Measurements from ENCODE around the gene CYB561.

Gene CYB561

DNA sequence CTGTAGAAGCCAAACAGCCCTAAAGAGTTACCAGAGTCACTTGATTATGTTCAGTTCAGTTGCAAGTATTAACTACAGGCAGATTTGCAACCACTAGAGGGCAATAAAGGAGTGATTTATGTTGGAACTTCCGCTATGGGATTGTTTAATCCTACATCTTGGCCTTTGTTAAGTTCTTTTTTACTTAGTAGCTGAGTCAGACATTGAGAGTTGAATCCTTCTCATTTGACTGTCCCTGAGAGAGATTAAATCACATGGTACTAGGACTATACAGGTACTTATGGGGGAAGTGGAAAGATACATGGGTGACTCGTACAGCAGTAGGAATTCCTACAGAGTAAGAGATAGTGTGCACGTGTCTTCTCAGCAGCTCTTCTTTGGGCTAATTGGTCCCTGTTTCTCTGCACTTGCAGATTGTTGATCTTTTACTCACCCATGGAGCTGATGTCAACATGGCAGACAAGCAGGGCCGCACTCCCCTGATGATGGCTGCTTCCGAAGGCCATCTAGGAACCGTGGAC lies 40.3 kb downstream of the CYB561 start (continued):
- TF ChIP-seq ZNF366 (tag by site-specific recombination; conservative IDR thresholded peaks at IDR 0.05) = no peak
- no peak for TF ChIP-seq YY2 (tag by site-specific recombination; IDR thresholded peaks at IDR 0.05)
- TF ChIP-seq ZFHX2 (tag by site-specific recombination; conservative IDR thresholded peaks at IDR 0.05) = no peak
- no peak for TF ChIP-seq MYNN (tag by site-specific recombination; IDR thresholded peaks at IDR 0.05; ENCODE audit: borderline replicate concordance)
- no peak for TF ChIP-seq ZNF146 (tag by site-specific recombination; IDR thresholded peaks at IDR 0.05)
- no peak for TF ChIP-seq ZNF624 (tag by site-specific recombination; IDR thresholded peaks at IDR 0.05)
- TF ChIP-seq ZNF777 (tag by site-specific recombination; IDR thresholded peaks at IDR 0.05; ENCODE audit: borderline replicate concordance) = no peak

DNA sequence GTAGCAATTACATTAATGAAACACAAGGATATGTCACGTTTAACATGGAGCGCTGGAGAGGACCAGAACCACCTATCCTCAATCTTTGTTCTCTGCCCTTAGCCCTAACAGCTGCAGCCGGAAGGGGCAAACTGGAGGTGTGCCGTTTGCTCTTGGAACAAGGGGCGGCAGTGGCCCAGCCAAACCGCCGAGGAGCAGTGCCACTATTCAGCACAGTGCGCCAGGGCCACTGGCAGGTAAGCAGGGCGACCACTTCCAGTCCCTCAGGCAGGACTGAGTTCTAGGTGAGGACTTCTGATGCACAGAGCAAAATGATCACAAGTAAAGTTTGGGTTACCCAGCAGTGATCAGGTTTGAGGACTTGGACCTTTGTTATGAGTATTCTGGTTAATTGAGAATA lies 41.1 kb downstream of the CYB561 start:
- ChIA-PET CTCF (interaction anchor here (0.6 to 4.4 kb wide), 5 partner anchors 9 to 410 kb away, joined by 3 to 48 read pairs (median 6); no protein-coding TSS in a partner anchor), POLR2A (no interaction called here)
- Histone ChIP-seq H3K36me3 (ENCODE audit: control insufficient read depth in 2 of 2, insufficient read depth in 1 of 2, low read length in 2 of 2) (peaks cover 5 to 19% of the 10 kb centered on the region in 2 experiments; a peak in 2 of 3 replicates), H3K4me1 (ENCODE audit: control insufficient read depth, insufficient read depth, low read length) (no peaks in the 10 kb centered on the region), H3K27ac (ENCODE audit: extremely low read depth, low read depth, low read length) (no peak overlapping the region), H3K9me3 (ENCODE audit: control insufficient read depth, insufficient read depth, low read depth, low read length) (no peaks in the 10 kb centered on the region), H3K4me3 (ENCODE audit: low read depth, low read length) (no peak overlapping the region)
- TF ChIP-seq ZNF561 (tag by site-specific recombination; IDR thresholded peaks at IDR 0.05; ENCODE audit: borderline replicate concordance) (no peak), OVOL3 (tag by site-specific recombination; IDR thresholded peaks at IDR 0.05) (no peak), ZNF596 (tag by site-specific recombination; IDR thresholded peaks at IDR 0.05) (no peak)
- TF ChIP-seq, protein P1, sequence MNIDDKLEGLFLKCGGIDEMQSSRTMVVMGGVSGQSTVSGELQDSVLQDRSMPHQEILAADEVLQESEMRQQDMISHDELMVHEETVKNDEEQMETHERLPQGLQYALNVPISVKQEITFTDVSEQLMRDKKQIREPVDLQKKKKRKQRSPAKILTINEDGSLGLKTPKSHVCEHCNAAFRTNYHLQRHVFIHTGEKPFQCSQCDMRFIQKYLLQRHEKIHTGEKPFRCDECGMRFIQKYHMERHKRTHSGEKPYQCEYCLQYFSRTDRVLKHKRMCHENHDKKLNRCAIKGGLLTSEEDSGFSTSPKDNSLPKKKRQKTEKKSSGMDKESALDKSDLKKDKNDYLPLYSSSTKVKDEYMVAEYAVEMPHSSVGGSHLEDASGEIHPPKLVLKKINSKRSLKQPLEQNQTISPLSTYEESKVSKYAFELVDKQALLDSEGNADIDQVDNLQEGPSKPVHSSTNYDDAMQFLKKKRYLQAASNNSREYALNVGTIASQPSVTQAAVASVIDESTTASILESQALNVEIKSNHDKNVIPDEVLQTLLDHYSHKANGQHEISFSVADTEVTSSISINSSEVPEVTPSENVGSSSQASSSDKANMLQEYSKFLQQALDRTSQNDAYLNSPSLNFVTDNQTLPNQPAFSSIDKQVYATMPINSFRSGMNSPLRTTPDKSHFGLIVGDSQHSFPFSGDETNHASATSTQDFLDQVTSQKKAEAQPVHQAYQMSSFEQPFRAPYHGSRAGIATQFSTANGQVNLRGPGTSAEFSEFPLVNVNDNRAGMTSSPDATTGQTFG (tag by site-specific recombination; IDR thresholded peaks at IDR 0.05; ENCODE audit: borderline replicate concordance) = no peak

DNA sequence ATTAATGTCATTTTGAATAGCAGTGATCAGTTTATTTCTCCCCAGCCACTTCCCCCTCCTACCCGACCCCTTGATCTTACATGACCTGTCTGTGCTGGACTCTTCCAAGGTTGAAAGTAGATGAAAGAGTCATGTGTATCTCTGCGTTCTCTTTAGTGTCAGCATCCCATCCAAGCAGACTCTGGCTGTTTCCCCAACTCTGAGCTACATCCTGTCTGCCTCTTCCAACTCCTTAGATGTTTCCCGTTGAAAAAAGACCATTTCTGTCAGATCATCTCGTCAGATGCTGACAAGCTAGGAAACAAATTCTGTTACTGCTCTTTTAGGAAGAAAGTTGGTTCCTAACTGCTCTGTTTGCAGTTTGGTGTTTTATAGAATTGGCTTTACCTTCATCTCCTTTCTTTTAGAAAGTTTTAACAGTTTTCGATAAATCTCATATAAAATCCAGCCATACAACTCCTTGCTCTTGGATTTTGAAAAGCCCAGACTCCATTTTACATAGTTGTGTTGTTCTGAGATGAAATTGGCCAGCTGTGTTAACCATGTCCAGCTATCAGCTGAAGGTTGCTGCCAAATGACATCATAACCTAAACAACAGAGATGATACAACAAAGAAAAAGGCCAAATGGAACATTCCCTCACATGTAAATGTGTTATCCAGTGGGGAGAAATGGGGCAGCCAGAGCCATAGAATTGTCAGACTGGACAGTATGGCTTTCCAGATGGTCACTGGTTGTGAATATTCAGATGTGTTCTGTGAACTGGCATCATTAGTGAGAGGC lies 43.5 kb downstream of the CYB561 start:
- Histone ChIP-seq H3K4me3 (ENCODE audit: low read depth, low read length) (no peak overlapping the region), H3K4me1 (ENCODE audit: control insufficient read depth, insufficient read depth, low read length) (no peaks in the 10 kb centered on the region), H3K36me3 (ENCODE audit: control insufficient read depth in 2 of 2, insufficient read depth in 1 of 2, low read length in 2 of 2) (peaks cover 0 to 18% of the 10 kb centered on the region in 2 experiments; a peak in 1 of 3 replicates), H3K27ac (ENCODE audit: extremely low read depth, low read depth, low read length) (no peak overlapping the region), H3K9me3 (ENCODE audit: control insufficient read depth, insufficient read depth, low read depth, low read length) (no peaks in the 10 kb centered on the region)
- ChIA-PET POLR2A (no interaction called here), CTCF (interaction anchor here (0.9 kb wide), 1 partner anchor 209 kb away, joined by 4 read pairs; no protein-coding TSS in a partner anchor)
- TF ChIP-seq, protein P2, sequence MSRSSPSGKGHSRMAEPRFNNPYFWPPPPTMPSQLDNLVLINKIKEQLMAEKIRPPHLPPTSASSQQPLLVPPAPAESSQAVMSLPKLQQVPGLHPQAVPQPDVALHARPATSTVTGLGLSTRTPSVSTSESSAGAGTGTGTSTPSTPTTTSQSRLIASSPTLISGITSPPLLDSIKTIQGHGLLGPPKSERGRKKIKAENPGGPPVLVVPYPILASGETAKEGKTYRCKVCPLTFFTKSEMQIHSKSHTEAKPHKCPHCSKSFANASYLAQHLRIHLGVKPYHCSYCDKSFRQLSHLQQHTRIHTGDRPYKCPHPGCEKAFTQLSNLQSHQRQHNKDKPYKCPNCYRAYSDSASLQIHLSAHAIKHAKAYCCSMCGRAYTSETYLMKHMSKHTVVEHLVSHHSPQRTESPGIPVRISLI (tag by site-specific recombination; IDR thresholded peaks at IDR 0.05) = no peak
- TF ChIP-seq ZNF292 (tag by site-specific recombination; IDR thresholded peaks at IDR 0.05; ENCODE audit: borderline replicate concordance, low read depth) = no peak
- TF ChIP-seq ZNF843 (tag by site-specific recombination; IDR thresholded peaks at IDR 0.05) = no peak
- no peak for TF ChIP-seq OSR2 (tag by site-specific recombination; IDR thresholded peaks at IDR 0.05)
- no peak for TF ChIP-seq ZNF501 (tag by site-specific recombination; IDR thresholded peaks at IDR 0.05)
- no peak for TF ChIP-seq KLF7 (tag by site-specific recombination; IDR thresholded peaks at IDR 0.05; ENCODE audit: borderline replicate concordance)
- no peak for TF ChIP-seq ZNF529 (tag by site-specific recombination; IDR thresholded peaks at IDR 0.05; ENCODE audit: insufficient replicate concordance)
- no peak for TF ChIP-seq ZNF341 (tag by site-specific recombination; IDR thresholded peaks at IDR 0.05; ENCODE audit: low read depth)
- no peak for TF ChIP-seq ZNF426 (tag by site-specific recombination; IDR thresholded peaks at IDR 0.05)
- no peak for TF ChIP-seq SP2 (tag by site-specific recombination; IDR thresholded peaks at IDR 0.05)
- TF ChIP-seq, protein P3, sequence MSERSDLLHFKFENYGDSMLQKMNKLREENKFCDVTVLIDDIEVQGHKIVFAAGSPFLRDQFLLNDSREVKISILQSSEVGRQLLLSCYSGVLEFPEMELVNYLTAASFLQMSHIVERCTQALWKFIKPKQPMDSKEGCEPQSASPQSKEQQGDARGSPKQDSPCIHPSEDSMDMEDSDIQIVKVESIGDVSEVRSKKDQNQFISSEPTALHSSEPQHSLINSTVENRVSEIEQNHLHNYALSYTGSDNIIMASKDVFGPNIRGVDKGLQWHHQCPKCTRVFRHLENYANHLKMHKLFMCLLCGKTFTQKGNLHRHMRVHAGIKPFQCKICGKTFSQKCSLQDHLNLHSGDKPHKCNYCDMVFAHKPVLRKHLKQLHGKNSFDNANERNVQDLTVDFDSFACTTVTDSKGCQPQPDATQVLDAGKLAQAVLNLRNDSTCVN (tag by site-specific recombination; optimal IDR thresholded peaks at IDR 0.05) = no peak
- peak; percentile 58 for TF ChIP-seq ZNF133 (tag by site-specific recombination; IDR thresholded peaks at IDR 0.05)
- TF ChIP-seq, protein P4, sequence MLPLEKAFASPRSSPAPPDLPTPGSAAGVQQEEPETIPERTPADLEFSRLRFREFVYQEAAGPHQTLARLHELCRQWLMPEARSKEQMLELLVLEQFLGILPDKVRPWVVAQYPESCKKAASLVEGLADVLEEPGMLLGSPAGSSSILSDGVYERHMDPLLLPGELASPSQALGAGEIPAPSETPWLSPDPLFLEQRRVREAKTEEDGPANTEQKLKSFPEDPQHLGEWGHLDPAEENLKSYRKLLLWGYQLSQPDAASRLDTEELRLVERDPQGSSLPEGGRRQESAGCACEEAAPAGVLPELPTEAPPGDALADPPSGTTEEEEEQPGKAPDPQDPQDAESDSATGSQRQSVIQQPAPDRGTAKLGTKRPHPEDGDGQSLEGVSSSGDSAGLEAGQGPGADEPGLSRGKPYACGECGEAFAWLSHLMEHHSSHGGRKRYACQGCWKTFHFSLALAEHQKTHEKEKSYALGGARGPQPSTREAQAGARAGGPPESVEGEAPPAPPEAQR (tag by site-specific recombination; IDR thresholded peaks at IDR 0.05) = no peak
